Measurements from ENCODE around the gene ACVR1C. TPM values are rescaled to one million over a fixed set of nuclear protein-coding genes. Genes with fewer than 3 reads are reported as not detected.
"Not testable (repeated sequence)": the region's sequence is repeated elsewhere in the genome, so short reads cannot be mapped to it uniquely, and the experiment has no call there.

ACVR1C gene
- total RNA-seq, 1 donor from 2014 or later, result 5.7 TPM

GRCh38 chr2:157587576-157587975 lies 41.1 kb downstream of the ACVR1C start:
- FAIRE-seq (no peak), DNase-seq (ENCODE audit: low spot score in 2 of 2) (no peak)

GRCh38 chr2:157574165-157574564 lies 54.5 kb downstream of the ACVR1C start:
- FAIRE-seq, result no peak
- no peak for DNase-seq (ENCODE audit: low spot score in 2 of 2)

- DNase-seq (ENCODE audit: low spot score in 2 of 2) (no peak), FAIRE-seq (peak; percentile 24)
Observed at GRCh38 chr2:157572725-157573124, 55.9 kb downstream of the ACVR1C start.

GRCh38 chr2:157566623-157567022 lies 62.0 kb downstream of the ACVR1C start:
- FAIRE-seq, result not testable (repeated sequence)

GRCh38 chr2:157566113-157566512 lies 62.6 kb downstream of the ACVR1C start:
- not testable (repeated sequence) for DNase-seq (ENCODE audit: low spot score in 2 of 2); FAIRE-seq

More at GRCh38 chr2:157566623-157567022, 62.0 kb downstream of the ACVR1C start:
- DNase-seq (ENCODE audit: low spot score in 2 of 2), result not testable (repeated sequence)

- FAIRE-seq (no peak), DNase-seq (ENCODE audit: low spot score in 2 of 2) (no peak)
Observed at GRCh38 chr2:157565550-157565949, 63.1 kb downstream of the ACVR1C start.

GRCh38 chr2:157559890-157560289 lies 68.8 kb downstream of the ACVR1C start:
- no peak for FAIRE-seq

GRCh38 chr2:157559461-157559860 lies 69.2 kb downstream of the ACVR1C start:
- FAIRE-seq (no peak), DNase-seq (ENCODE audit: low spot score in 2 of 2) (no peak)

More at GRCh38 chr2:157559890-157560289, 68.8 kb downstream of the ACVR1C start:
- DNase-seq (ENCODE audit: low spot score in 2 of 2), result no peak

- FAIRE-seq, result no peak
- no peak for DNase-seq (ENCODE audit: low spot score in 2 of 2)
Observed at GRCh38 chr2:157559061-157559460, 69.6 kb downstream of the ACVR1C start.

- no peak for FAIRE-seq
- DNase-seq (ENCODE audit: low spot score in 2 of 2), result no peak
Observed at GRCh38 chr2:157557770-157558169, 70.9 kb downstream of the ACVR1C start.

- FAIRE-seq (no peak), DNase-seq (ENCODE audit: low spot score in 2 of 2) (no peak)
Observed at GRCh38 chr2:157540102-157540501, 88.6 kb downstream of the ACVR1C start.

GRCh38 chr2:157538064-157538463 lies 90.6 kb downstream of the ACVR1C start:
- no peak for DNase-seq (ENCODE audit: low spot score in 2 of 2)
- FAIRE-seq, result no peak

- DNase-seq (ENCODE audit: low spot score in 2 of 2), result no peak
- FAIRE-seq, result no peak
Observed at GRCh38 chr2:157536815-157537214, 91.8 kb downstream of the ACVR1C start.

GRCh38 chr2:157528963-157529751 lies 99.5 kb downstream of the ACVR1C start:
- DNase-seq (ENCODE audit: low spot score in 2 of 2), result no peak
- no peak for FAIRE-seq

GRCh38 chr2:157526070-157526469 lies 102.6 kb downstream of the ACVR1C start:
- DNase-seq (ENCODE audit: low spot score in 2 of 2) (no peak), FAIRE-seq (no peak)

GRCh38 chr2:157523270-157524247 lies 105.1 kb downstream of the ACVR1C start:
- DNase-seq (ENCODE audit: low spot score in 2 of 2), result no peak
- FAIRE-seq, result no peak

- not testable (repeated sequence) for FAIRE-seq; DNase-seq (ENCODE audit: low spot score in 2 of 2)
Observed at GRCh38 chr2:157514966-157515365, 113.7 kb downstream of the ACVR1C start.

- FAIRE-seq (peak; percentile 21), DNase-seq (ENCODE audit: low spot score in 2 of 2) (peak in 1 of 2 donors; percentile 14)
Observed at GRCh38 chr2:157509744-157510143, 118.9 kb downstream of the ACVR1C start.

GRCh38 chr2:157508676-157509075 lies 120.0 kb downstream of the ACVR1C start:
- DNase-seq (ENCODE audit: low spot score in 2 of 2) (no peak), FAIRE-seq (no peak)

- no peak for FAIRE-seq
Observed at GRCh38 chr2:157506586-157506985, 122.1 kb downstream of the ACVR1C start.

GRCh38 chr2:157504623-157505022 lies 124.0 kb downstream of the ACVR1C start:
- DNase-seq (ENCODE audit: low spot score in 2 of 2), result no peak
- no peak for FAIRE-seq

More at GRCh38 chr2:157506586-157506985, 122.1 kb downstream of the ACVR1C start:
- no peak for DNase-seq (ENCODE audit: low spot score in 2 of 2)
